Colon (tissue), 2 donors: ENCODE measurements around the gene CCDC88B.

Experiments
- FAIRE-seq: peaks from 2 replicates; lab custom pipeline; 2012; peaks lifted over from hg19 to GRCh38; lab: Jason Lieb, UNC
- donor health status: control.
- donor health status: control.

CCDC88B gene

GRCh38 chr11:64362339-64362738 lies 22.3 kb downstream of the CCDC88B start:
- FAIRE-seq: no peak

GRCh38 chr11:64364435-64364834 lies 24.4 kb downstream of the CCDC88B start:
- FAIRE-seq: no peak

GRCh38 chr11:64364911-64365310 lies 24.9 kb downstream of the CCDC88B start:
- no peak for FAIRE-seq

GRCh38 chr11:64366751-64367150 lies 26.7 kb downstream of the CCDC88B start:
- FAIRE-seq: no peak

- FAIRE-seq: no peak
Measured at GRCh38 chr11:64367931-64368672, 28.1 kb downstream of the CCDC88B start.

- FAIRE-seq: no peak
Measured at GRCh38 chr11:64368673-64369074, 28.7 kb downstream of the CCDC88B start.

- no peak for FAIRE-seq
Measured at GRCh38 chr11:64369440-64370421, 29.7 kb downstream of the CCDC88B start.

- FAIRE-seq: no peak
Measured at GRCh38 chr11:64371201-64371600, 31.2 kb downstream of the CCDC88B start.

- FAIRE-seq: no peak
Measured at GRCh38 chr11:64372021-64372420, 32.0 kb downstream of the CCDC88B start.

- FAIRE-seq: no peak
Measured at GRCh38 chr11:64372802-64373597, 33.0 kb downstream of the CCDC88B start.

- no peak for FAIRE-seq
Measured at GRCh38 chr11:64373598-64373974, 33.6 kb downstream of the CCDC88B start.

- FAIRE-seq: no peak
Measured at GRCh38 chr11:64376071-64376470, 36.1 kb downstream of the CCDC88B start.

GRCh38 chr11:64378335-64378880 lies 38.4 kb downstream of the CCDC88B start:
- FAIRE-seq: no peak

- no peak for FAIRE-seq
Measured at GRCh38 chr11:64379160-64379559, 39.2 kb downstream of the CCDC88B start.

GRCh38 chr11:64379817-64380709 lies 40.1 kb downstream of the CCDC88B start:
- no peak for FAIRE-seq

GRCh38 chr11:64381350-64381749 lies 41.3 kb downstream of the CCDC88B start:
- FAIRE-seq: no peak

- FAIRE-seq: no peak
Measured at GRCh38 chr11:64382047-64382446, 42.0 kb downstream of the CCDC88B start.

GRCh38 chr11:64382586-64382985 lies 42.6 kb downstream of the CCDC88B start:
- no peak for FAIRE-seq

GRCh38 chr11:64383580-64383979 lies 43.6 kb downstream of the CCDC88B start:
- no peak for FAIRE-seq

- no peak for FAIRE-seq
Measured at GRCh38 chr11:64384028-64384737, 44.2 kb downstream of the CCDC88B start.
